ENCODE results near the gene THSD7A. TPM values are rescaled to one million over a fixed set of nuclear protein-coding genes. Genes with fewer than 3 reads are reported as not detected.

THSD7A gene
- total and polyA plus RNA-seq, 2 of the 8 experiments (the other 6 are each of a cell fraction or from before 2014, with no cell fraction given) = 0.44 to 1.2 TPM

- CTCF ChIA-PET (ENCODE audit: partially characterized antibody) = interaction anchor here (1.4 to 3.7 kb wide), 3 partner anchors 10 to 118 kb away, joined by 6 to 20 read pairs (median 7); no protein-coding TSS in a partner anchor
- WGBS, 2 experiments (ENCODE audit: extremely low coverage in 1 of 2, insufficient coverage in 1 of 2, insufficient read length in 1 of 2, insufficient replicate concordance in 2 of 2, low coverage in 1 of 2, low lambda C conversion rate in 2 of 2, missing lambda C conversion rate in 1 of 2) = 78% methylated on average over 2 of the region's 3 CpGs; no CpG with 5 or more reads in 1 of the 2 experiments
Observed at GRCh38 chr7:11330208-11330607, 501.8 kb downstream of the THSD7A start.

More at GRCh38 chr7:11330208-11330607, 501.8 kb downstream of the THSD7A start:
- Histone ChIP-seq H2BK5ac (ENCODE audit: low read depth, low read length) (no peak overlapping the region), H2BK12ac (ENCODE audit: low read depth, low read length) (no peak overlapping the region), H2AK5ac (ENCODE audit: low read depth, low read length) (no peak overlapping the region), H4K8ac (ENCODE audit: extremely low read depth, insufficient read depth, low read length) (no peak overlapping the region), H4K91ac (replicated peaks; ENCODE audit: insufficient read length, low read length) (no peak overlapping the region), H3K56ac (replicated peaks; ENCODE audit: insufficient read length, low read depth, low read length) (no peak overlapping the region), H2AFZ (ENCODE audit: low read length) (no peak overlapping the region), H3K14ac (ENCODE audit: insufficient read length) (no peak overlapping the region), H3K23me2 (ENCODE audit: low read depth, low read length) (no peaks in the 10 kb centered on the region), H3K27ac (ENCODE audit: low read depth, low read length) (no peak overlapping the region), H4K20me1 (replicated peaks in 1 of 2; ENCODE audit: control insufficient read depth in 1 of 2, insufficient read depth in 2 of 2, low read length in 2 of 2) (no peaks in the 10 kb centered on the region), H3K9me3 (ENCODE audit: insufficient read depth in 2 of 2, low read depth in 1 of 2, low read length in 1 of 2) (no peaks in the 10 kb centered on the region), H3K79me1 (ENCODE audit: low read depth, low read length) (no peaks in the 10 kb centered on the region), H3K27me3 (replicated peaks in 1 of 4; ENCODE audit: control insufficient read depth in 3 of 4, extremely low read depth in 1 of 4, insufficient read depth in 3 of 4, low read length in 3 of 4) (no peaks in the 10 kb centered on the region), H3K4ac (replicated peaks; ENCODE audit: insufficient read length, low read depth, low read length) (no peak overlapping the region), H2BK120ac (replicated peaks; ENCODE audit: low read depth, low read length) (no peak overlapping the region), H3K4me3 (ENCODE audit: extremely low read depth in 1 of 4, insufficient read depth in 2 of 4, low read depth in 3 of 4, low read length in 4 of 4) (no peak overlapping the region), H4K5ac (ENCODE audit: insufficient read length, low read depth, low read length) (no peak overlapping the region), H3K9ac (replicated peaks in 1 of 4; ENCODE audit: extremely low read depth in 1 of 4, low read depth in 3 of 4, low read length in 3 of 4) (no peak overlapping the region), H3K18ac (ENCODE audit: extremely low read depth, low read length) (no peak overlapping the region), H3K23ac (ENCODE audit: insufficient read length) (no peak overlapping the region), H3K4me2 (ENCODE audit: insufficient read depth in 1 of 2, low read depth in 2 of 2, low read length in 2 of 2) (no peak overlapping the region), H3K79me2 (ENCODE audit: control insufficient read depth in 1 of 2, insufficient read depth in 2 of 2, low read length in 2 of 2) (no peaks in the 10 kb centered on the region), H3K36me3 (ENCODE audit: control insufficient read depth in 2 of 4, insufficient read depth in 4 of 4, low read length in 3 of 4) (no peaks in the 10 kb centered on the region), H2BK15ac (ENCODE audit: low read length) (no peak overlapping the region), H2BK20ac (ENCODE audit: low read length) (no peak overlapping the region), H3K4me1 (replicated peaks in 1 of 4; ENCODE audit: control insufficient read depth in 3 of 4, insufficient read depth in 4 of 4, low read length in 3 of 4) (peaks cover 0 to 5% (median 2%) of the 10 kb centered on the region in 4 experiments; a peak in 4 of 7 replicates)
- no peak for FAIRE-seq
- POLR2A ChIA-PET (ENCODE audit: partially characterized antibody) = no interaction called here
- DNase-seq (ENCODE audit: low read depth in 1 of 2, low spot score in 2 of 2) = no peak
- no peak for TF ChIP-seq JUN (IDR thresholded peaks at IDR 0.05; ENCODE audit: low read depth, low read length)
- no peak for TF ChIP-seq RFX5 (IDR thresholded peaks at IDR 0.05; ENCODE audit: borderline replicate concordance, low read depth, low read length)
- TF ChIP-seq BRCA1 (IDR thresholded peaks at IDR 0.05; ENCODE audit: low read depth, low read length) = no peak
- no peak for TF ChIP-seq GTF2F1 (IDR thresholded peaks at IDR 0.05; ENCODE audit: borderline replicate concordance, low read depth, low read length)
- no peak for TF ChIP-seq TBP (IDR thresholded peaks at IDR 0.05; ENCODE audit: low read depth, low read length)
- TF ChIP-seq RXRA (IDR thresholded peaks at IDR 0.05; ENCODE audit: insufficient read depth, low read depth, low read length) = no peak
- TF ChIP-seq SIN3A (conservative IDR thresholded peaks at IDR 0.05 in 1 of 2, IDR thresholded peaks at IDR 0.05 in 1 of 2; ENCODE audit: low read depth in 1 of 2, low read length in 2 of 2) = no peak

All from H1 (cell line).